Brain pericyte (primary cell): ENCODE results near the gene CLOCK.

Experiments used
- DNase-seq: peaks from one replicate; pipeline ENCODE4 v3.0.0-alpha.2; 2012; ENCODE audit warnings: low read depth, low spot score

The CLOCK gene

DNA sequence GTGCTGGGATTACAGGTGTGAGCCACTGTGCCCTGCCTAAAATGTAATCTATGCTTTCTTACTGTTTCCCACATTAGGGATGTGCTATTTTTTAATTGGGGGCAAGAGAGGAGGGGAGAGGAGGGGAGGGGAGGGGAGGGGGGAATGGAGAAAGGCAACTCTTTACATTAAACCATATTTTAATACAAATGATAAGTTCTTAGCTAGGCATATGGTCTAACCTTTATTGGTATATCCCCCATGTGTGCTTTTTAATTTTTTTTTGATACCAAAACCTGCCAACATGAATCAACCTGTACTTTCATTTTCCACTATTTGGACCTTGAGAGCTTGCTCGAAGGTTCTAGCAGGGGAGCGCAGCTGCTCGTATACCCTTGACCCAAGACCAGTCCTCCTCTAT lies 6.4 kb downstream of the CLOCK start:
- DNase-seq = no peak

DNA sequence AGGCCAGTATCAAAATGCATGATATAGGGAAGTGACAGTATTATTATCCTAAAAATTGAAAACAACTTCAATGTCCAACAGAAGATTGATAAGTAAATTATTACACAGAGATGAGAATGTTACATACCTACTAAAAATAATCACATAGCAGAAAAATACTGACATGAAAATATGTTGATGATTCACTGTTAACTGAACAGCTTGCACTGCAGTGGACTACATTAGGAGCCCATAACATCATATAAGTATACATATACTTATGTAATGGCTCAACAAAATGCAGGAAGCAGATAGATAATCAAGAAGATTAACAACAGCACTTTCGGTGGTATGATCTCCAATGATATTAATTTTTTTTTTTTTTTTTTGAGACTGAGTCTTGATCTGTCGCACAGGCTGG lies 7.1 kb downstream of the CLOCK start:
- no peak for DNase-seq

- no peak for DNase-seq
Observed at GRCh38 chr4:55538531-55538930, 8.2 kb downstream of the CLOCK start.

DNA sequence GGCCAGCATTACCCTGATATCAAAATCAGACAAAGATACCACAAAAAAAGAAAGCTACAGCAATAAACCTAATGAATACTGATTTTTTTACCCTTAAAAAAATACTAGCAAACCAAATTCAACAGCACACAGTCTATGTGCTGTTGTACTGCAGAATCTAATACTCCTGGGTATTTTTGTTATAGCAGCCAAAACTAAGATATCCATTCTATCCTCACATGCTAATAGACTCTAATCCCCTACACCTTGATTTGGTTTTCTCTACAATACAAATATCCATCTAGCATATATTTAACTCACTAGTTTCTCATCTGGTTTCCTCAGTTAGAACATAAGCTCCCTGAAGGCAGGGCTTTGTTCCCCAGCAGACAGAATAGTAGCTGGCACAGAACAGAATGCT lies 12.4 kb downstream of the CLOCK start:
- DNase-seq = no peak

- no peak for DNase-seq
Observed at GRCh38 chr4:55530691-55531090, 16.0 kb downstream of the CLOCK start.

DNA sequence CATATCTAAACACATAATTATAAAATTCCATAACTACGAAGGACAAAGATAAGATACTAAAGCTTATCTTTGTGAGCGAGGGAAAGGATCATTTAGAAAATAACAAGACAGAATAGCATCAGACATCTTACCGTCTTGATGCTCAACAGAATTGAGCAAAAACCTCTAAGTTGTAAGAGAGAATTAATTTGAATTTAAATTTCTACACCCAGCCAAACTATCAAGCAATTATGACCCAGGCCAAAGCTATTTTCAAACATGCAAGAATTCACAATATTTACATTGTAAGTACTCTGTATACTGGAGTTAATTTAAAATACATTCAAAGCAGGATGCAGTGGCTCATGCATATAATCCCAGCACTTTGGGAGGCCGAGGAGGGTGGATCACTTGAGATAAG lies 16.5 kb downstream of the CLOCK start:
- DNase-seq = no peak

GRCh38 chr4:55528491-55528890 lies 18.2 kb downstream of the CLOCK start:
- no peak for DNase-seq

GRCh38 chr4:55524844-55525571 lies 21.7 kb downstream of the CLOCK start:
- no peak for DNase-seq

GRCh38 chr4:55518442-55518841 lies 28.3 kb downstream of the CLOCK start:
- DNase-seq = no peak

DNA sequence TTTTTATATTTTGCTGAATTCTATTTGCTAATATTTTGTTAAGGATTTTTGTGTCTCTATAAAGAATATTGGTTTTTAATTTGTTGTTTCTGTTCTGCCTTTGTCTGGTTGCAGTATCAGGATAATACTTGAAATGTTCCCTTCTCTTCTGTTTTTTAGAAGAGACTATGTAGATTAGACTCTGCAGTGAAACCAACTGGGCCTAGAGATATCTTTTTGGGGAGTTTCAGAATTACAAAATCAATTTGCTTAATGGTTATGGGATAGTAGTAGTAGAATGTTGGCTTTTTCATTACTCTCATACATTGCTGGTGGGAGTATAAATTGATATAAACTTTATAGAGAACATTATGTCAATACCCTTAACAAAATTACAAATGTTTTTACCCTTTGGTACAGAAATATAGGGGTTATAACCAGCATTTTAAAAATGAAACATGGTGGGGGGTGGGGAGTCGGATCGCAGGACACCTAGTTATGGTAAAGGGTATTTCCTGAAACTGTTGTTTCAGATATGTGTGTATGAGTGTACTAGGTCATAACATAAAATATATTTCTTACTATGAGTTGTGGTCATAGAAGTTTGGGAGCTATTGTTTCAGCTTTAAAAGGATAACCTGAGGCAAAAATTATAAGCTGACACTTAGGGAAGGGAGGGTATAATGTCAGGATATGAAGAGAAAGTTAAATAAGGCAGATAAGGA lies 29.0 kb downstream of the CLOCK start:
- no peak for DNase-seq

DNA sequence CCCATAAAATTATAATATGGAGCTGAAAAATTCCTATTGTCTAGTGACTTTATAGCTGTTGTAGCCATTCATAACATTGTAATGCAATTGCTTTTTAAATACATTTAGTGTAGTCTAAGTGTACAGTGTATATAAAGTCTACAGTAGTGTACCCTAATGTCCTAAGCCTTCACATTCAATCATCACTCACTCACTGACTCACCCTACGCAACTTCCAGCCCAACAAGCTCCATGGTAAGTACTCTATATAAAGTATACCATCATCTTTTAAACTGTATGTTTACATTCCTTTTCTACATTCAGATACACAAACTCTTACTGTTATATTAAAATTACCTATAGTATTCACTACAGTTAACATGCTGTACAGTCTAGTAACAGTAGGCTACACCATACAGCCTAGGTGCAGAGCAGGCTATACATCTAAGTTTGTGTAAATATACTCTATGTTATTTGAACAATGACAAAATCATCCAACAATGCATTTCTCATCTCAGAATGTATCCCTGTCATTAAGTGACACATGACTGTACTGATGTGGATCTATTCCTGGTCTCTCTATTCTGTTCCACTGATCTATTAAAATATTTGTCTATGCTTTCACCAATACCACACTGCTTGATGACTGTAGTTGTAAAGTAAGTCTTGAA lies 33.7 kb downstream of the CLOCK start:
- DNase-seq = no peak

DNA sequence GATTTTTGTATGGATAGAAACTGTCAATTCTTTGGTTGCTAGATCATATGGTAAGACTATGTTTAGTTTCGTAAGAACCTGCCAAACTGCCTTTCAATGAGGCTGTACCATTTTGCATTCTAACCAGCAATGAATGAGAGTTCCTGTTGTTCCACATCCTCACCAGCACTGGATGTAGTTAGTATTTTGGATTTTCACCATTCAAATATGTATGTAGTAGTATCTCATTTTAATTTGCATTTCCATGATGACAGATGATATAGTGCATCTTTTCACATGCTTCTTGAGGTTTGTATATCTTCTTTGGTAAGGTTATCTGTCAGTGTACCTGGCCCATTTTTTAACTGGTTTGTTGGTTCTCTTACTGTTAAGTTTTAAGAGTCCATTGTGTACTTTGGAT lies 34.6 kb downstream of the CLOCK start:
- DNase-seq = no peak

- no peak for DNase-seq
Observed at GRCh38 chr4:55510685-55511084, 36.0 kb downstream of the CLOCK start.

GRCh38 chr4:55509266-55509665 lies 37.4 kb downstream of the CLOCK start:
- DNase-seq = no peak

DNA sequence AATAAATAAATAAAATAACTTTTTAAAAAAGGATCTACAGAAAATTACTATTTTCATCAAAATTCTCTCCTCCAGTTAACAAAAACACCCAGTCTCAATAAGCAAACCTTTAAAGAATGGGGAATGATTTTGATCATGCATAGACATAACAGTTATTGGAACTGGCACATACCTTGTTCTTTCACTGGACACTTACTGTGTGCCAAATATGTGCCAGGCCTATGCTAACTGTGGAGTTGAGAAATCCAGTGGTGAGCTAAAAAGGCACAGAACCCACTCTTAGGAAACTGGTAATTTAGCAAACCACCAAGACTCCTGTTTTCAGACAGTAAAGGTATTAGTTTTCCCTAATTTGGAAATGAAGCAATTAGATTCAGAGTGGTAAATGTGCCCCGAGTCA lies 39.1 kb downstream of the CLOCK start:
- no peak for DNase-seq

- no peak for DNase-seq
Observed at GRCh38 chr4:55503169-55503568, 43.5 kb downstream of the CLOCK start.

GRCh38 chr4:55500072-55500471 lies 46.6 kb downstream of the CLOCK start:
- DNase-seq = no peak

DNA sequence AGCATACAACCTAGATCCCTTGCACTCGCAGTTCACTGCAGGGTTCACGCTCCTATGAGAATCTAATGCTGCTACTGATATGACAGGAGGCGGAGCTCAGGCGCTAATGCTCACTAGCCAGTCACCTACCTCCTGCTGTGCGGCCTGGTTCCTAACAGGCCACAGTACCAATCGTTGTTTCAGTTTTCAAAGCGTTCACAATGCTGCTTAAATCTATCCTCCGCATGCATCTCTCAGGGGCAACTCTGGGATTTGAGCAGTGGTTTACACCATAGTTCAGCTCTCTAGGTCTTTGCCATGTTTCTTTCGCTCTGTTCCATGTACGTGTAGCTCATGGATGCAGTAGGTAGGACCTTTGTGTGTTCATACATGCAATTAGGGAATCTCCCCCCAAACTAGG lies 47.2 kb downstream of the CLOCK start:
- no peak for DNase-seq

DNA sequence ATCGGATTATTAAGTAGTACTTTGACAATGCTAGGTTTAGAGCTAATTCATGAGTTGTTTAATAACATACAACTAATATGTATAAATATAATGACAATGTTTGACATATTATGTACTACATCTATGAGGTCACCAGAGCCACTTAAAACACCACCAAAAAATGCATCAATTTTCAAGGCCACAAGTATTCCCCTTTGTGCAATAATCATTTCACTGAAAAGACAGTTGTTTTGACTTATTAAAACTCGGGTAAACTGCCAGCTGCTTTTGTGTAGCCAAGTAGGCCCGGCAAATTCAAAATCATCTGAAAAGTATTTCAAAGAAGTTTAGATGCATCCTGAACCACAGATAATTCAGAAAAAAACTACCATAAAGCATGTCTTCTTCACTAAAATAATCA lies 48.7 kb downstream of the CLOCK start:
- DNase-seq = no peak

GRCh38 chr4:55491486-55491885 lies 55.2 kb downstream of the CLOCK start:
- no peak for DNase-seq

GRCh38 chr4:55488716-55489115 lies 58.0 kb downstream of the CLOCK start:
- DNase-seq = no peak

DNA sequence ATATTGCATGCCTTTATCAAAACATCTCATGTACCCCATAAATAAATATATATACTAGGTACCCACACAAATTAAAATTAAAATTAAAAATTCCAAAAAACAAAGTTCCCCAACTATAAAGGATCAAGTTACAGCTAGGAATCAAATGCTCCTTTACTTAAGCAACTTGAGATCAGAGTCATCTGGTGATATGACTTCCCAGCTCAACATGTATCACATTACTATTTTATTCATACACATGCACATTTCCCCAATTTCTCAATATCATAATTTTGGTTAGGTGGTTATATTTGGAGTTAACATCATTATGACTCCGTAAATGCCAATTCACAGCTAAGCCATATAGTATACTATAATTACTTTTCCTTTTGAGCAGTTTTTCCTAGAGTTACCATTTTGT lies 60.9 kb downstream of the CLOCK start:
- DNase-seq = no peak

GRCh38 chr4:55483315-55483714 lies 63.4 kb downstream of the CLOCK start:
- DNase-seq = no peak
